ENCODE measurements around the gene IGFBP3.
A peak's percentile ranks its signal among the peaks of the same experiment; 100 is the strongest.

IGFBP3 gene

DNA sequence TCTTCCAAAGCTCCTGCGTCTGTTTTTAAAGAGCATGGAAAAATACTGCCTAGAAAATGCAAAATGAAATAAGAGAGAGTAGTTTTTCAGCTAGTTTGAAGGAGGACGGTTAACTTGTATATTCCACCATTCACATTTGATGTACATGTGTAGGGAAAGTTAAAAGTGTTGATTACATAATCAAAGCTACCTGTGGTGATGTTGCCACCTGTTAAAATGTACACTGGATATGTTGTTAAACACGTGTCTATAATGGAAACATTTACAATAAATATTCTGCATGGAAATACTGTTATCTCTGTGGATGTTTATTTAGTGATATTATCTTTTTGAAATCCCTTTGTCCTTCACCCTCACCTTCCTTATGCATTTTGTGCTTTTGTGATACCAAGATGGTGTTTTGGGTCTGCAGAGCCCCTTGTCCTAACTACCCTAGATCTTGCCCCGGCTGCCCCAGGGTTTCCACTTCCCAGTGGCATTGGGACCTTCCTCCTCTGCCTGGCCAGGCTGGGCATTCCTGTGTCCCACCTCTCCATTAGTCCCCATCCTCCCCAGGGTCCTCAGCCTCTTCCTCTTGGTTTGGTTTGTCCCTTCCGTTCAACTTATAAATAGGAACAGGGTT, 27.6 kb downstream of the IGFBP3 start:
- TF ChIP-seq, protein P1, sequence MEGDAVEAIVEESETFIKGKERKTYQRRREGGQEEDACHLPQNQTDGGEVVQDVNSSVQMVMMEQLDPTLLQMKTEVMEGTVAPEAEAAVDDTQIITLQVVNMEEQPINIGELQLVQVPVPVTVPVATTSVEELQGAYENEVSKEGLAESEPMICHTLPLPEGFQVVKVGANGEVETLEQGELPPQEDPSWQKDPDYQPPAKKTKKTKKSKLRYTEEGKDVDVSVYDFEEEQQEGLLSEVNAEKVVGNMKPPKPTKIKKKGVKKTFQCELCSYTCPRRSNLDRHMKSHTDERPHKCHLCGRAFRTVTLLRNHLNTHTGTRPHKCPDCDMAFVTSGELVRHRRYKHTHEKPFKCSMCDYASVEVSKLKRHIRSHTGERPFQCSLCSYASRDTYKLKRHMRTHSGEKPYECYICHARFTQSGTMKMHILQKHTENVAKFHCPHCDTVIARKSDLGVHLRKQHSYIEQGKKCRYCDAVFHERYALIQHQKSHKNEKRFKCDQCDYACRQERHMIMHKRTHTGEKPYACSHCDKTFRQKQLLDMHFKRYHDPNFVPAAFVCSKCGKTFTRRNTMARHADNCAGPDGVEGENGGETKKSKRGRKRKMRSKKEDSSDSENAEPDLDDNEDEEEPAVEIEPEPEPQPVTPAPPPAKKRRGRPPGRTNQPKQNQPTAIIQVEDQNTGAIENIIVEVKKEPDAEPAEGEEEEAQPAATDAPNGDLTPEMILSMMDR (IDR thresholded peaks at IDR 0.05; ENCODE audit: extremely low read depth, missing control alignments), result no peak
- DNase-seq (ENCODE audit: low spot score), result no peak

DNA sequence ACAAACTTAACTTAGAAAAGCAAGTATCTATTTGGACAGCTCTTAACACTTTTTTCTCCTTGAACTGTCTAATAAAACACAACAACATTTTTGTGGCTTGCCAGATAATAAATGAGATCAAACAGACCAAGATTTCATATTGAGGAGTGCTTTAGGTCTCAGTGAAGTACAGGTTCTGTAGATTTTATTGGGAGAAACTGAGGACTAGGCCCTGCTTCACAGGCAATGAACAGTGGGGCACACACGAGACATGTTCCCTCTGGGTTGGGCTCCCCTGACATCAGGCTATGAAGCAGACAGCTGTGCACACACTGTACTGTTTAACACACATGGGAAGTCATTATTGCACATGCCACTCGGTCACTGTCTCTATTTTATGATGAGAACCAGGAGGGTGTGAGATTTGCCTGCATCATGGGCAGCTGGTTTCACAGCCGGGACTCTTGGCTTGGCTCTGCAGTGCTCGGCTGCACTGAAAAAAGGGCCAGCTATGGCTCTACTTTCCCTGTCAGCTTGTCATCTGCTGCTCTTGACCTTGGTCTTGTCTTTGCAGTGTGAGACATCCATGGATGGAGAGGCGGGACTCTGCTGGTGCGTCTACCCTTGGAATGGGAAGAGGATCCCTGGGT, 28.6 kb downstream of the IGFBP3 start:
- DNase-seq (ENCODE audit: low spot score), result no peak
- TF ChIP-seq, protein P1 (IDR thresholded peaks at IDR 0.05; ENCODE audit: extremely low read depth, missing control alignments), result no peak

DNA sequence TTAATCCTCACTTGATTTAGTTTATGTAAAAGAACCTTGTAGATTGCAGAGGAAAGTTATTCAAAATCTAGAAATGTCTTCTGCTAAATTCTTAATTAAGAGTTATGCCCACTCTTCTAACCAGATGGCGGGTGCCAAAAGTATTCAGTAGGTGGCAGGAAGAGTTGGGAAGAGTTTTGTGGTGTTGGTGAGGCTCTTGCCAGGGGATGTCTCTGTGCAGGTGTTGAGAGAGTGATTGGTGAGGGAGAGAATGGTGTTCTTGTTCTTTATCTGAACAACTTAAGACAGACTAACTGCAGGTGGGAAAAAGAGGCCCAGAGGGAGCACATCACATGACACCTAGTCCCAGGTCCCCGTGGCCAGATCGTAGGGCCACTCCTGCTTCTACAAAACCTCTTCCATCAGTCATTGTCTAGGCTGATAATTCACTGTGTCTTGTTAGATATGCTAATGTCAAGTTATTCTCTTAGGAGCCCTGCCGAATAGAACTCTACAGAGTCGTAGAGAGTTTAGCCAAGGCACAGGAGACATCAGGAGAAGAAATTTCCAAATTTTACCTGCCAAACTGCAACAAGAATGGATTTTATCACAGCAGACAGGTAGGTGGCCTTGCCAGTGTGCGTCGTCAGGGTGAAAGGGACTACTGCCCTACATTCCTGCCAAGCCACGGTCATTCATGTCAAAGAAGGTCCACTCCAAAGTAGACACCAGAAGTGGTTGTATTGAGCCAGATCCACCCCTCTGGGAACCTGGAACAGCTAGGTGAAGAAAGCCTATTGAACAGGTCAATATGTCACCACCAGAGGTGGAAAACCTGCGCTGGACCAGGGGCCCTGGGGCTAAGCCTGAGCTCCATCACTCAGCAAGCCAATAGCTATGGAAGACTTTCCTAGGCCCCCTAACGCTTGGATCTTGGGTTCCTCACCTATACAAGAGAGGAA, 29.3 kb downstream of the IGFBP3 start:
- TF ChIP-seq, protein P1 (IDR thresholded peaks at IDR 0.05; ENCODE audit: extremely low read depth, missing control alignments), result no peak

DNA sequence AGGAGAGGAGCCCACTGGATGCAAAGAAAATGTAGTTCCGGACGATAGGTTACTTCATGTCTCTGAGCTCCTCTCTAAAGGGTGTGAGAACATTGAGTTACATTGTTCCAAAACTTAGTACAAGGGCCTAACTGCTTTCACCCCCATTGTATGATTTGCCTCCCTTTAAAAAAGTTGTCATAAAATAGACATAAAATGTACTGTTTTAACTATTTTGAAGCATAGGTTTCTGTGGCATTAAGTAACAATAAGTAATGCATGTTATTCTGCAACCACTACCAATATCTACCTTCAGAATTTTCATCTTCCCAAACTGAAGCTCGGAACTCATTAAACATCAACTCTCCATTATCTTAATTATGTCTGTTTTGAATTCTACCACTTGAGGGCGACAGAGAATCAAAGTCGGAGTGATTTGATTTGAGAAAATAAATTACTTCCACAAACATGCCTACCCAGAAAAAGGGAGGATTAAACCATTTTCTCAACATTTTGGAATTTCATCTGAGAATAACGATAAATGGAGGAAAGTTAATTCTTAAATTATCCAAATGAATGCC, 30.1 kb downstream of the IGFBP3 start:
- peak; percentile 49 for DNase-seq (ENCODE audit: low spot score)

More for the DNA sequence above, 29.3 kb downstream of the IGFBP3 start:
- DNase-seq (ENCODE audit: low spot score), result no peak

DNA sequence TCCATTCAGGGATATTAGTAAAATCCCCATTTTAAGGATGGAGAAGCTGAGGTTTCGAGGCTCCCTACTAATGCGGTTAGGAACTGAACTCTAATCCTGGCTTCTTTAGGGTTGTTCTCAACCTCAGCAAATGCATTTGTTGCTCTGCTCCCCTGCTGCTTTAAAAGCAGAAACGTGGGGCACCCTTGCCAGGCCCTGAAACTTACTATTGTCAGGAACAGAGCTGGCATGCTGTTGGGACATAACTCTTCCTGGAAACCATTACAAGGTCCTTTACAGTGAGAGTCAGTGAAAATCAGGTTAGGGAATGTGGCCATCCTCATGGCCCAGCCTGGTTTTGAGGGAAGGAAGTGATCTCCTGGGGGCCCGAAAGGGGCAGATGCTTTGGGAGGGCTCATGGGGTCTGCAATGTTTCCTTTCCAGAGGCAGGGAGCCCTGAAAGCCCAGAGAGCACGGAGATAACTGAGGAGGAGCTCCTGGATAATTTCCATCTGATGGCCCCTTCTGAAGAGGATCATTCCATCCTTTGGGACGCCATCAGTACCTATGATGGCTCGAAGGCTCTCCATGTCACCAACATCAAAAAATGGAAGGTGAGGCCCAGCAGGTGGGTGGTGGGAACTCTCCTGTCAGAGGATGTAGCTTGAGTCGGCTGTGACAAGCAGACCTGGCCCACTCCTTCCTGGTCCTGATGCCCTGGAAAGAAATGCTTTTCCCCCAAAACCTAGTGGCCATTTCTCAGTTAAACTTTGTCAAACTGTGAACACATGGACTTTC, 30.8 kb downstream of the IGFBP3 start:
- no peak for DNase-seq (ENCODE audit: low spot score)
- TF ChIP-seq, protein P1 (IDR thresholded peaks at IDR 0.05; ENCODE audit: extremely low read depth, missing control alignments), result no peak

More for the DNA sequence above, 30.1 kb downstream of the IGFBP3 start:
- TF ChIP-seq, protein P1 (IDR thresholded peaks at IDR 0.05; ENCODE audit: extremely low read depth, missing control alignments), result peak; percentile 20

DNA sequence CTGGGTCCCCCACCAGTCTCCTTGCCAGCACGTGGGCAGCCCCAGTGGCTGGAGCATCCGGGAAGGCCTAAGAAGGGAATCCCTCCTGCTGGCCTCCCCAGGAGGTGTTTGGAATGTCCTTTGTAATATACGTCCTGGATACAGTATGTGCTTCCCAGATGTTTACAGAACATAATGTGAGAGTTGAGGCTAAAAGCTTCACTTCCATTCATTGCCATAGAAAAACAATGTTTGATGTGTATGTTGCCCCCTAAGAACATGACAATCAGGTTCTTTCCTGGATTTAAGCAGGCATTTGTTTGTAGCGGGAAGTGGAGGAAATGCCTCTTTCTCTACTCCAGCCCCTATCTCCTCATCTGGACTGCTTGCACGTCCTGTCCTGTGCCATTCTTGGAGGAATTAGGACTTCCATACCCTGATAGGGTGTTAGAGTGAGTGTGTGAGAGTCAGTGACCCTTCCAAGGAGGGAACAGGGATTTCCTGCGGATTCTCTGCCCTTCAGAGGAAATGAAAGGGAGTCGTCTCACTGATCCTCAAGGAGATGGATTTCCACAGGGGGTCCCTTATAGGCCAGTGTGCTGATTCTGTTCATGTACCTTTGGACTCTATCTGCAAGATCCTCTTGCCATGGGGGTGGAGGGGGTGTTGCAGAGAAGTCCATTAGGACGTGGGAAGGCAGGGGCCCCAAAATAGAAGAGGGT, 31.6 kb downstream of the IGFBP3 start:
- no peak for DNase-seq (ENCODE audit: low spot score)
- TF ChIP-seq, protein P1 (IDR thresholded peaks at IDR 0.05; ENCODE audit: extremely low read depth, missing control alignments), result no peak
